SK-N-SH (cell line): ENCODE data around the gene GSTCD.
"Not testable (repeated sequence)": the region's sequence is repeated elsewhere in the genome, so short reads cannot be mapped to it uniquely, and the experiment has no call there.

Experiments
- CTCF ChIP-seq: fragments of 200-600 bp; sonication (generic); IDR thresholded peaks from 2 replicates; pipeline ENCODE4 v1.6.1; 2017; ENCODE audit warnings: antibody characterized with exemption, mild to moderate bottlenecking, moderate library complexity
- EP300 ChIP-seq, 2 experiments: IDR thresholded peaks; 2 replicates each; pipeline versions ENCODE4 v1.4.0 to v1.6.1; 2012; ENCODE audit warnings: borderline replicate concordance in 1 of 2, low read depth in 1 of 2, low read length in 1 of 2
- FOSL2 ChIP-seq: IDR thresholded peaks from 2 replicates; pipeline ENCODE4 v1.4.0; 2012; ENCODE audit warnings: low read depth, mild to moderate bottlenecking, moderate library complexity, borderline replicate concordance
- FOXM1 ChIP-seq: IDR thresholded peaks from 2 replicates; pipeline ENCODE4 v1.4.0; 2012; ENCODE audit warnings: low read depth, mild to moderate bottlenecking
- JUND ChIP-seq: IDR thresholded peaks from 2 replicates; pipeline ENCODE4 v1.4.0; 2012
- MEF2A ChIP-seq: IDR thresholded peaks from 2 replicates; pipeline ENCODE4 v1.4.0; 2012; ENCODE audit warnings: low read depth, borderline replicate concordance
- MXI1 ChIP-seq: IDR thresholded peaks from 2 replicates; pipeline ENCODE4 v1.6.1; 2012; ENCODE audit warnings: mild to moderate bottlenecking, low read depth, low read length, improper control_type of control experiment
- POLR2AphosphoS5 ChIP-seq: IDR thresholded peaks from 2 replicates; pipeline ENCODE4 v1.6.1; 2012; ENCODE audit warnings: low read depth, low read length
- RAD21 ChIP-seq: IDR thresholded peaks from 2 replicates; pipeline ENCODE4 v1.6.1; 2012; ENCODE audit warnings: mild to moderate bottlenecking, low read length
- REST ChIP-seq: IDR thresholded peaks from 2 replicates; pipeline ENCODE4 v1.6.1; 2012; ENCODE audit warnings: mild to moderate bottlenecking, low read depth, low read length, moderate library complexity
- SMC3 ChIP-seq: IDR thresholded peaks from 2 replicates; pipeline ENCODE4 v1.6.1; 2012; ENCODE audit warnings: low read depth, low read length, improper control_type of control experiment
- TCF12 ChIP-seq: IDR thresholded peaks from 2 replicates; pipeline ENCODE4 v1.4.0; 2012
- USF1 ChIP-seq: IDR thresholded peaks from 2 replicates; pipeline ENCODE4 v1.4.0; 2012; ENCODE audit warnings: low read depth, borderline replicate concordance
- ZBTB33 ChIP-seq: IDR thresholded peaks from 2 replicates; pipeline ENCODE4 v1.4.0; 2012; ENCODE audit warnings: low read depth, borderline replicate concordance

- not testable (repeated sequence) for TF ChIP-seq JUND; CTCF; FOSL2; POLR2AphosphoS5; ZBTB33; SMC3; EP300 (IDR thresholded peaks at IDR 0.05; ENCODE audit: borderline replicate concordance in 1 of 2, low read depth in 1 of 2, low read length in 1 of 2); RAD21; MEF2A; REST; MXI1; FOXM1; TCF12; USF1
Observed at GRCh38 chr4:105770524-105770923, 61.9 kb downstream of the GSTCD start.
